GM18505 (cell line): ENCODE data around the gene METAP1.
"Not testable (repeated sequence)": the region's sequence is repeated elsewhere in the genome, so short reads cannot be mapped to it uniquely, and the experiment has no call there.

ENCODE experiments used
- ATAC-seq: cut with Tn5 transposase; IDR thresholded peaks from one replicate; pipeline ENCODE4 v1.9.1; 2021; ENCODE audit not compliant: unreplicated experiment
- POLR2A ChIP-seq: IDR thresholded peaks from 4 replicates; pipeline ENCODE4 v1.6.1; 2011; ENCODE audit warnings: borderline replicate concordance; ENCODE audit not compliant: insufficient read depth, insufficient read length; ENCODE audit errors: extremely low read depth

METAP1 gene

GRCh38 chr4:99078931-99079624 lies 83.6 kb downstream of the METAP1 start:
- no peak for TF ChIP-seq POLR2A
- no peak for ATAC-seq

- no peak for TF ChIP-seq POLR2A
- no peak for ATAC-seq
Measured at GRCh38 chr4:99079625-99080295, 84.2 kb downstream of the METAP1 start.

DNA sequence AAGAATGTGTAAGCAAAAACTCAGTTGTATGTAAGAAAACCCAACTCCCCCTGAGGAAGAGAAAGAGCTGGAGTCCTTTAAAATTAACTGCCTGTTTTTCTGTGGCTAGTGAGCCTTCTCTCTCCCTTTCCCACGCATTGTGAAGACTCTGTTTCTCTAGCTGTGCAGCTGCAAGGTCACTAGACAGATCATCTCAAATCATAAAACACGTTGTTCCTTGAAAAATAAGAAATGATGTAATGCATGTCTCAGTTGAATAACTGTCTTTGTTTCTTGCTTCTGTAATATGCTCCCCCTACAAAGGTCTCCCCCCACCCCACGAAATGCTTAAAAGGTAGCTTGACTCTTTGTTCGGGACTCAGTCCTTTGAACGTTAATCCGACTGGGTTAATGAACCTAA lies 85.3 kb downstream of the METAP1 start:
- ATAC-seq, result not testable (repeated sequence)

- ATAC-seq, result no peak
Measured at GRCh38 chr4:99082192-99082591, 86.7 kb downstream of the METAP1 start.

GRCh38 chr4:99084595-99084994 lies 89.1 kb downstream of the METAP1 start:
- no peak for TF ChIP-seq POLR2A

More at GRCh38 chr4:99082192-99082591, 86.7 kb downstream of the METAP1 start:
- TF ChIP-seq POLR2A, result no peak

DNA sequence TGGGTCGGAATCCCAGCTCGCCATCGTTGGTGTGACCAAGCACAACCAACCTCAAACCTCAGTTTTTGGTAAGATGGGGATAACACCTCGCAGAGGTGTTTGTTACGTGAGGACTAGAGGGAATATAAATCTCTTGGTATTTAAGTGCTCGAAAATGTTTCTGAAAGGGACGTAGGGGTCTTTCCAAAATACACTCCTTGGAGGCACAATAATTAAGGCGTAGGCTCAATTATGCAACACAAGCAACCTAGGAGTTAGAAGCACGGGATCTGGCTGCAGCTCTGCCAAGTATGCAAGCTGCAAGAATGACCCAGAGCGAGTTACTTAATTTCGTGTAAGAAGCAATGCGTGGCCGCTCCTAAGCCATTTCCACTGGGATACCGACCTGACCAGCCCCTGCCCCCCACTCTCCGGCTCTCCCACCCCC lies 92.5 kb downstream of the METAP1 start:
- peak; percentile 22 for ATAC-seq
- no peak for TF ChIP-seq POLR2A

More at GRCh38 chr4:99084595-99084994, 89.1 kb downstream of the METAP1 start:
- no peak for ATAC-seq

- TF ChIP-seq POLR2A, result peak; percentile 95
- peak; percentile 94 for ATAC-seq
Measured at GRCh38 chr4:99088481-99089365, 93.2 kb downstream of the METAP1 start, which contains the start of gene ADH5. Gene ADH5, minus strand, starts transcription at chr4:99088788. Its CDS starts 88 bp downstream, at chr4:99088700.

- no peak for ATAC-seq
- TF ChIP-seq POLR2A, result no peak
Measured at GRCh38 chr4:99090481-99091215, 95.1 kb downstream of the METAP1 start.

GRCh38 chr4:99091216-99091575 lies 95.7 kb downstream of the METAP1 start:
- TF ChIP-seq POLR2A, result no peak
- ATAC-seq, result no peak

DNA sequence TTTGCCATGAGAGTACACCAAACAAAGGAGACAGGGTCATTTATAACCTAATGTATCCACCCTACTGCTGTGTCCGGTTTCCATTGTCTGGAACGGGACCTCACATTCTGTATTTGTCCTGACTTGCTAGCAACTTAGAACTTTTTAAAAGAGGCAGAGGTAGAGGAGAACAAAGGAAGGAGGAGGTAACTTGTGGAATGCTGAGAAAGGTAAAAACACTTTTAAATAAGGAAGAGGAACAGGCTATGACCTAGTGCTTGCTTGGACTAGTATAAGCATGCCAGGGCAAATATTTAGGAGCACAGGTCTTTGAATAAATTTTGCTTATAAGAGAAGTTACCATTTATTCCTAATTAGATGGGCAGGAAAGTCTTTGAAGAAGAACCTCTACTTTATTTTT lies 96.3 kb downstream of the METAP1 start:
- ATAC-seq, result not testable (repeated sequence)

GRCh38 chr4:99099311-99099710 lies 103.8 kb downstream of the METAP1 start:
- ATAC-seq, result no peak
- TF ChIP-seq POLR2A, result no peak

DNA sequence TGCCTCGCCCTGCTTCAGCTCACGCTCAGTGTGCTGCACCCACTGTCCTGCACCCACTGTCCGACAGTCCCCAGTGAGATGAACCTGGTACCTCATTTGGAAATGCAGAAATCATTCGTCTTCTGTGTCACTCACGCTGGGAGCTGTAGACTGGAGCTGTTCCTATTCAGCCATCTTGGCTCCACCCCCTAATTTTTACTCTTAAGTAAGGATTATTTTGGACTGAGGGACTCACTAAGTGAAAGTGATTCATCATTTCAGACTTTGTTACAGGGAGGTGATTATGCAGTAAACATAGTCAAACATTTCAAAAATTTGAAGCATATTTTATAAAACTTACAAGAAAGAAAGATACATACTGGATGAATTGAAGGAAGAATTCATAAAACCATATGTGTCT lies 104.3 kb downstream of the METAP1 start:
- ATAC-seq, result not testable (repeated sequence)

DNA sequence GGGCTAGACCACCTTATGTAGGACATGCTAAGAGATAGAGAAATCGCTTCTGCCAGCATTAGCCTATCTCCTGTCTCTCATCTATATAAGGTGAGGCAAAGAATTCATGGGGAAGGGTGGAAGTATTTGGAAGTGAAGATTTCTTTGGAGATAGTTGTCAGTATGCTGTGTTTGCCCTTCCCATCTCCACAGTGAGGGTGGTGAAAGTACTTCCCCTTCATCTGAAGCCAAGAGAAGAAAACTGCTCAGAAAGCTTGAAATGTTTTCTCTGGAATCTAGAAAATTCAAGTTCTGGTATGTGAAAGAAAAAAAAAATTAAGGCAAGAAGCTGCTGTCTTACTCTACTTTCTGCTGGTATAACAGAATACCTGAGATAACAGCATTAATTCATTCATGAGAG lies 105.4 kb downstream of the METAP1 start:
- TF ChIP-seq POLR2A, result no peak

DNA sequence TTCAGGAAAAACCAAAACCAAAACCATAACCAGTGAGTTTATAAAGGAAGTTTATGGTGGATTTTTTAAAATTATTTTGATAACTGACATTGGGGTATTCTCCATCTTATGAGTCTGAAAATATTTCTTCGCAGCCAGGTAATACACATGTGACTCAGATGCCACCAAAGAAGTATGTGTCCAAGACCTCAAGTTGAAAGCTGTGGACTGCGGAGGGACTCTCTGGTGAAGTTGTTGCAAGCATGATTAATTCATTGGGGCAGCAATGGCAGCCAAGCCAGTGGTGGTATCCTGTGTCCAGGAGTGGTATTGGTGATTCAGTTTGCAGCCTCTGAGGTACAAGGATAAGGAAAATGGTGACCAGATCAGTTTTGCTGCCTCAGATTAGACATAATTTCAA lies 107.1 kb downstream of the METAP1 start:
- TF ChIP-seq POLR2A, result no peak
- no peak for ATAC-seq

More for the DNA sequence above, 105.4 kb downstream of the METAP1 start:
- ATAC-seq, result no peak

DNA sequence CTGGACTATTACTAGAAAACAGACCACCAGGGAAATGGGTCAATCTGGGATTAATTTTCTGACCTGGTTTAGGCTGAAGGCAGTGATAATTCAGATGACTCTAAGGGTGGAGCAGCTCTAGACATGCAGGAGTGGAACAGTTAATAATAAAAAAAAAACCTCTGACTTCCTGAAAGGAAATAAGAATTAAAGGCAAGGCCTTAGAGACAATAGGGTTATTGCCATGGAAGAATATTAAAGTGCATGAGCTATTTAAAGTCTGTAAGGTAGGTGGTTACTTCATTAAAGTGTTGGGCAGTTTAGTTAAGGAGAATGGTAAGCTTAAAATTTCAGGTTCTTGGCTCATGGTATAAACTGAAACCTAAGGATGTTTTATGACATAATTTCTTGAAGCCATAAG lies 107.6 kb downstream of the METAP1 start:
- no peak for ATAC-seq
- no peak for TF ChIP-seq POLR2A
